ENCODE results near the gene SLC15A5.

DNA sequence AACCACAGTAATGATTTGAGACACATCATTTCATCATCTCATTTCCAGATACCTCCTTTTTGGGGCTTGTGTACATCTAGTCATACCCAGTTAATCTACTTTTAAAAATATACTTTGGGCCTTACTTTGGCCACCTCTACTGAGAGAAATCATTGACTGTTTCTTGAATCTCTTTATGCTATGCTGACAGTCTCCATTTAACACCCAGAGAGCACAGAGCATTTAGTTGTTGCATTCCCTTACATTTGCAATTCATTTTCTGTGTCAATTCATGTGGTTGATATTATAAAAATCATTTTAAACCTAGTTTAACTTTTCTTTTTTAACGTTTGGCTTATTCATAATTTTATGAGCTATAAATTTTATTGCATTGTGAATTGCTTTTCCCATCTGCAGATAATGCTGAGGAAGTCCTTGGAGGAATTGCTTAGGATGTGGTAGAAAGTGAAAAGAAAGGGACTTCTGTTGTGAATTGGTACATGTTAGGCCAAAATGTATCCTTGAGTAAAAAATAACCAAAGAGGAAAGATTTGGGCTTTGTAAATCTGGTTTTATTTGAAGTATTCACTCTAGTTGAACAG lies 17.0 kb upstream of the SLC15A5 start:
- TF ChIP-seq POLR2A (IDR thresholded peaks at IDR 0.05) (no peak), POLR2AphosphoS5 (IDR thresholded peaks at IDR 0.05) (no peak)

Measured in suprapubic skin (tissue), 4 donors.